Measurements from ENCODE around the gene SGF29. TPM values are rescaled to one million over a fixed set of nuclear protein-coding genes. Genes with fewer than 3 reads are reported as not detected.
"Not testable (repeated sequence)": the region's sequence is repeated elsewhere in the genome, so short reads cannot be mapped to it uniquely, and the experiment has no call there.

Gene SGF29
- total RNA-seq, 1 donor from 2014 or later, result 10.6 TPM

GRCh38 chr16:28597692-28598261, 44.1 kb downstream of the SGF29 start:
- no peaks in the 10 kb centered on the region for H3K4me1 ChIP-seq (ENCODE audit: insufficient read depth, low read length)
- H3K27ac ChIP-seq (ENCODE audit: low read depth, low read length), result no peak overlapping the region
- Mint-ChIP-seq H3K36me3 (ENCODE audit: low read depth, unreplicated experiment) (peaks cover 1% of the 10 kb centered on the region), H3K27me3 (ENCODE audit: low read depth, unreplicated experiment) (peaks cover 4% of the 10 kb centered on the region), H3K27ac (ENCODE audit: unreplicated experiment) (no peak overlapping the region), H3K9me3 (ENCODE audit: unreplicated experiment) (no peaks in the 10 kb centered on the region), H3K4me1 (ENCODE audit: low read depth, unreplicated experiment) (peaks cover 9% of the 10 kb centered on the region), H3K4me3 (ENCODE audit: unreplicated experiment) (no peak overlapping the region)
- H3K4me2 ChIP-seq (ENCODE audit: low read length), result no peak overlapping the region
- H3K9ac ChIP-seq (ENCODE audit: low read length), result no peak overlapping the region
- no peak overlapping the region for H2AFZ ChIP-seq (ENCODE audit: low read depth, low read length)
- no peaks in the 10 kb centered on the region for H3K36me3 ChIP-seq (ENCODE audit: insufficient read depth, low read length)
- H3K4me3 ChIP-seq (ENCODE audit: insufficient read depth, low read depth, low read length), result no peak overlapping the region
- TF ChIP-seq CTCF (IDR thresholded peaks at IDR 0.05; ENCODE audit: insufficient read depth, low read depth, low read length), result no peak
- no peak for TF ChIP-seq EZH2 (IDR thresholded peaks at IDR 0.05; ENCODE audit: insufficient read depth, low read length)
- FAIRE-seq (no peak), DNase-seq (ENCODE audit: low read depth) (no peak)
- no peaks in the 10 kb centered on the region for H3K27me3 ChIP-seq (ENCODE audit: insufficient read depth, low read length)
- H4K20me1 ChIP-seq (ENCODE audit: insufficient read depth, low read length), result no peaks in the 10 kb centered on the region
- no peaks in the 10 kb centered on the region for H3K9me3 ChIP-seq (ENCODE audit: insufficient read depth, low read depth, low read length)
- H3K79me2 ChIP-seq (ENCODE audit: insufficient read depth, low read length), result no peaks in the 10 kb centered on the region

DNA sequence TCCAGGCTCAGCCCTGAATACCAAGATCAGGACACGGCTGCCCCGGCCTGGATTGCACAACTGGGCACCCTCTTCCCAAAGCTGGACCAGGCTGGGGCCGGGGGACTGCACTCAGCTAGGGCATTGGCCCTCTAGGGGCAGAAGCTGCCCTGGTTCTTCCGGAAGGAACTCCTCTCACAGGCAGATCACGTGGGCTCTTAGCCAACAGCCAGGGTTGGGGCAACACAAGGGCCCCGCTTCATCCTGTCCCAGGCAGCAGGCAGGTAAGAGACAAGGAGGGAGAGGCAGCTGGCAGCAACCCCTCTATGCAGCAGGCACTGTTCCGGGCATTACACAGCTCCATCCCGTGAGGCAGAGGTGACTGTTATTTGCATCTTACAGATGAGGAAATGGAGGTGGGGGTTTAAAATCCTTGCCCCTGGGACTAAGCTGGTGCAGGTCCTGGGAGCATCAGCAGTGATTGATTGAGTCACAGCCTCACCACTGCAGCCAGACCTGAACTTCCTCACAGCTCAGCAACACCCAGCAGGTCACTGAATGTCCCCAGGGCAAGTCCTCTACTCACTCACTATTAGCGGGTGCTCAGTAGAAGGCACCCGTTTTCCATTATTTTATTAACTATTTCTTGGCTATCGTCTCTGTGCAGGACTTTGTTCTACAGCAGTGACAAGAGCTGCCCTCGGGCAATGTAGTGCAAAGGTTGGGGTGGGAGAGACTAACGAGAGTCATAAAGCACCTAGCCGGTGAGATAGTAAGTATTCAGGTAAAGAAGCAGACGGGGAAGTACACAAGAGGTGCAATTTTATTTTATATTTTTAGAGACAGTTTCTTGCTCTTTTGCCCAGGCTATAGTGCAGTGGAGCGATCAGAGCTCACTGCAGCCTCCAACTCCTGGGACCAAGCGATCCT, 45.9 kb downstream of the SGF29 start:
- not testable (repeated sequence) for H3K9ac ChIP-seq (ENCODE audit: low read length); H3K9me3 Mint-ChIP-seq (ENCODE audit: unreplicated experiment); H3K27ac Mint-ChIP-seq (ENCODE audit: unreplicated experiment); H3K4me3 ChIP-seq (ENCODE audit: insufficient read depth, low read depth, low read length); H4K20me1 ChIP-seq (ENCODE audit: insufficient read depth, low read length); H3K4me1 Mint-ChIP-seq (ENCODE audit: low read depth, unreplicated experiment); DNase-seq (ENCODE audit: low read depth); H3K4me3 Mint-ChIP-seq (ENCODE audit: unreplicated experiment); H3K36me3 Mint-ChIP-seq (ENCODE audit: low read depth, unreplicated experiment); FAIRE-seq; H2AFZ ChIP-seq (ENCODE audit: low read depth, low read length); H3K4me1 ChIP-seq (ENCODE audit: insufficient read depth, low read length); H3K9me3 ChIP-seq (ENCODE audit: insufficient read depth, low read depth, low read length); H3K4me2 ChIP-seq (ENCODE audit: low read length); H3K27ac ChIP-seq (ENCODE audit: low read depth, low read length); H3K79me2 ChIP-seq (ENCODE audit: insufficient read depth, low read length); H3K36me3 ChIP-seq (ENCODE audit: insufficient read depth, low read length); H3K27me3 ChIP-seq (ENCODE audit: insufficient read depth, low read length)
- H3K27me3 Mint-ChIP-seq (ENCODE audit: low read depth, unreplicated experiment), result peaks cover 16% of the 10 kb centered on the region

DNA sequence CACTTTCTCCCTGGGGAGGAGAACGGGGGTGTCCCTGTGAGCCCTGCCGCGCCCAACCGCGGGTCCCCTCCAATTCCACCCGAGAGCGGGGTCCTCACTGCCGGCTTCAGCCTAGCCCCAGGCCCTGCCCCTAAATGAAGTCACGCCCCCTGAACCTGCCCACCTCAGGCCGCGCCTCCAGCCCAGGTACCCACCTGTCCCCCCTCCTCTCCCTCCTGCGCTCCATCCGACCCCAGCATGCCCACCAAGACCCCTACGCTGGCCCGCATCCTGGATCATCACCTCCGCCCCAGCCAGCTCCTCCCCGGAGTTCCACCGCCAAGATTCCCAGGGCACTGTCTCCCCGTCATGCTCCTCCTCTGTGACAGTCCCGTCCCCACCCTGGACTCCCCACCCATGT, 47.2 kb downstream of the SGF29 start:
- H3K27me3 ChIP-seq (ENCODE audit: insufficient read depth, low read length); DNase-seq (ENCODE audit: low read depth); H3K36me3 Mint-ChIP-seq (ENCODE audit: low read depth, unreplicated experiment); H3K9me3 ChIP-seq (ENCODE audit: insufficient read depth, low read depth, low read length); H3K27ac ChIP-seq (ENCODE audit: low read depth, low read length); H3K4me3 Mint-ChIP-seq (ENCODE audit: unreplicated experiment); H3K36me3 ChIP-seq (ENCODE audit: insufficient read depth, low read length); H4K20me1 ChIP-seq (ENCODE audit: insufficient read depth, low read length); H3K9ac ChIP-seq (ENCODE audit: low read length); H3K27ac Mint-ChIP-seq (ENCODE audit: unreplicated experiment); H3K9me3 Mint-ChIP-seq (ENCODE audit: unreplicated experiment); H3K4me2 ChIP-seq (ENCODE audit: low read length); H3K4me1 Mint-ChIP-seq (ENCODE audit: low read depth, unreplicated experiment); H3K79me2 ChIP-seq (ENCODE audit: insufficient read depth, low read length); FAIRE-seq; H3K4me3 ChIP-seq (ENCODE audit: insufficient read depth, low read depth, low read length); H2AFZ ChIP-seq (ENCODE audit: low read depth, low read length); H3K4me1 ChIP-seq (ENCODE audit: insufficient read depth, low read length): not testable (repeated sequence)
- H3K27me3 Mint-ChIP-seq (ENCODE audit: low read depth, unreplicated experiment), result peaks cover 17% of the 10 kb centered on the region

DNA sequence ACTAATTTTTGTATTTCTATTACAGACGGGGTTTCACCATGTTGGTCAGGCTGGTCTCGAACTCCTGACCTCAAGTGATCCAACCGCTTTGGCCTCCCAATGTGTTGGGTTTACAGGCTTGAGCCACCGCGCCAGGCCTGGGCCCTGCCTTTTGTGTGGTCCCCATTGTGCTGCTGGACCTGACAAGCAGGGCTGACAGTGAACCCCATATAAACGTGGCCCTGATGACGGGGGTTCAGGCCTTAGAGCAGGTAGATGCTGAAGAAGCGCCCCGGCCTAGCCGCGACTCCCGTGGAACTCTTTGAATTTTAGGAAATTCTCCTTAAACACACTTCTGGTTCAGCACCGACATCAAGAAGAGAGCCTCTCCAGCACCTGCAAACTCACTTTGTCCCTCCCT, 47.9 kb downstream of the SGF29 start:
- not testable (repeated sequence) for H3K4me2 ChIP-seq (ENCODE audit: low read length); H3K27me3 ChIP-seq (ENCODE audit: insufficient read depth, low read length); H3K4me1 ChIP-seq (ENCODE audit: insufficient read depth, low read length); H3K9me3 ChIP-seq (ENCODE audit: insufficient read depth, low read depth, low read length); H3K4me3 Mint-ChIP-seq (ENCODE audit: unreplicated experiment); H3K9ac ChIP-seq (ENCODE audit: low read length); H3K36me3 Mint-ChIP-seq (ENCODE audit: low read depth, unreplicated experiment); H3K9me3 Mint-ChIP-seq (ENCODE audit: unreplicated experiment); H3K4me1 Mint-ChIP-seq (ENCODE audit: low read depth, unreplicated experiment); DNase-seq (ENCODE audit: low read depth); H3K27ac Mint-ChIP-seq (ENCODE audit: unreplicated experiment); H3K79me2 ChIP-seq (ENCODE audit: insufficient read depth, low read length); H4K20me1 ChIP-seq (ENCODE audit: insufficient read depth, low read length); H3K4me3 ChIP-seq (ENCODE audit: insufficient read depth, low read depth, low read length); H3K36me3 ChIP-seq (ENCODE audit: insufficient read depth, low read length); H2AFZ ChIP-seq (ENCODE audit: low read depth, low read length); H3K27ac ChIP-seq (ENCODE audit: low read depth, low read length); FAIRE-seq
- peaks cover 20% of the 10 kb centered on the region for H3K27me3 Mint-ChIP-seq (ENCODE audit: low read depth, unreplicated experiment)

GRCh38 chr16:28602062-28602461, 48.3 kb downstream of the SGF29 start:
- H3K9me3 Mint-ChIP-seq (ENCODE audit: unreplicated experiment); H3K9ac ChIP-seq (ENCODE audit: low read length); DNase-seq (ENCODE audit: low read depth); H3K27ac ChIP-seq (ENCODE audit: low read depth, low read length); FAIRE-seq; H3K4me3 ChIP-seq (ENCODE audit: insufficient read depth, low read depth, low read length); H3K79me2 ChIP-seq (ENCODE audit: insufficient read depth, low read length); H3K36me3 Mint-ChIP-seq (ENCODE audit: low read depth, unreplicated experiment); H3K27me3 ChIP-seq (ENCODE audit: insufficient read depth, low read length); H3K9me3 ChIP-seq (ENCODE audit: insufficient read depth, low read depth, low read length); H3K4me3 Mint-ChIP-seq (ENCODE audit: unreplicated experiment); H3K4me1 Mint-ChIP-seq (ENCODE audit: low read depth, unreplicated experiment); H3K36me3 ChIP-seq (ENCODE audit: insufficient read depth, low read length); H2AFZ ChIP-seq (ENCODE audit: low read depth, low read length); H3K4me2 ChIP-seq (ENCODE audit: low read length); H3K4me1 ChIP-seq (ENCODE audit: insufficient read depth, low read length); H4K20me1 ChIP-seq (ENCODE audit: insufficient read depth, low read length); H3K27ac Mint-ChIP-seq (ENCODE audit: unreplicated experiment): not testable (repeated sequence)
- peaks cover 23% of the 10 kb centered on the region for H3K27me3 Mint-ChIP-seq (ENCODE audit: low read depth, unreplicated experiment)
